ENCODE results near the gene EGR1.
"Not testable (repeated sequence)": the region's sequence is repeated elsewhere in the genome, so short reads cannot be mapped to it uniquely, and the experiment has no call there.

The EGR1 gene

DNA sequence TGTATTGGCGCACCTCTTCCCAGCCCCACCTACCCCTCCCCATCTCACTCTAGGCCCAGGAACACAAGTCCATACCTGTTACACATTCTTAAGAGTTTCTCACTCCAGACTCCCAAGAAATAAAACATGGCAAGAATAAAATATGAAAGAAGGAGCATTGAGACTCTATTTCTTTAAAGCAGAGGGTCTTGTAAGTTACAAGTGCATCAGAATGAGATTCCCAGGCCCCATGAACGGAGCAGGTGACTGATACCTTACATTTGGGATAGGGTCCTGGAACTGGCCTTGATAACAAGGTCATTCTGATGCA, 5.7 kb downstream of the EGR1 start:
- TF ChIP-seq, protein P1, sequence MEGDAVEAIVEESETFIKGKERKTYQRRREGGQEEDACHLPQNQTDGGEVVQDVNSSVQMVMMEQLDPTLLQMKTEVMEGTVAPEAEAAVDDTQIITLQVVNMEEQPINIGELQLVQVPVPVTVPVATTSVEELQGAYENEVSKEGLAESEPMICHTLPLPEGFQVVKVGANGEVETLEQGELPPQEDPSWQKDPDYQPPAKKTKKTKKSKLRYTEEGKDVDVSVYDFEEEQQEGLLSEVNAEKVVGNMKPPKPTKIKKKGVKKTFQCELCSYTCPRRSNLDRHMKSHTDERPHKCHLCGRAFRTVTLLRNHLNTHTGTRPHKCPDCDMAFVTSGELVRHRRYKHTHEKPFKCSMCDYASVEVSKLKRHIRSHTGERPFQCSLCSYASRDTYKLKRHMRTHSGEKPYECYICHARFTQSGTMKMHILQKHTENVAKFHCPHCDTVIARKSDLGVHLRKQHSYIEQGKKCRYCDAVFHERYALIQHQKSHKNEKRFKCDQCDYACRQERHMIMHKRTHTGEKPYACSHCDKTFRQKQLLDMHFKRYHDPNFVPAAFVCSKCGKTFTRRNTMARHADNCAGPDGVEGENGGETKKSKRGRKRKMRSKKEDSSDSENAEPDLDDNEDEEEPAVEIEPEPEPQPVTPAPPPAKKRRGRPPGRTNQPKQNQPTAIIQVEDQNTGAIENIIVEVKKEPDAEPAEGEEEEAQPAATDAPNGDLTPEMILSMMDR (IDR thresholded peaks at IDR 0.05; ENCODE audit: insufficient read depth, low read depth, low read length, missing control alignments) = no peak
- no peak overlapping the region for H3K4me3 ChIP-seq (ENCODE audit: low read depth, low read length)
- DNase-seq (ENCODE audit: low read depth) = no peak

DNA sequence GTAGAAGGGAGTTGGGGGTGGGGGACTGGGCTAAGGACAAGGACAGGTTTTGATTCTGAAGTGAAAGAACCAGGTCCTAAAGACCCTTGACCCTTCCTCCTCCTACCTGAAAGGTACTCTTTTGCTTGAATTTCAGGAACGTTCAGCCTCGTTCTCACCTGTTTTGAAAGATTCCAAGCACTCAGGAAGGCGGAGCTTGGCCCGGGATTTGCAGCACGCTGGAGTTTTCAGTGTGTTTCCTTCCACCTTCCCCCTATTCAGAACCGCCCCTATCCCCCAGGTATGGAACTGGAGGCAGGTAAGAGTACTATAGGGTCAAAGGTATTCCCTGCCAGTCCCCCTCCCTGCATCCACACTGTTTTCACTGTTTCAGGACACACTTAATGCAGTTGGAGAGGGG, 7.1 kb downstream of the EGR1 start:
- DNase-seq (ENCODE audit: low read depth) = no peak
- H3K4me3 ChIP-seq (ENCODE audit: low read depth, low read length) = no peak overlapping the region
- TF ChIP-seq, protein P1 (IDR thresholded peaks at IDR 0.05; ENCODE audit: insufficient read depth, low read depth, low read length, missing control alignments) = no peak

DNA sequence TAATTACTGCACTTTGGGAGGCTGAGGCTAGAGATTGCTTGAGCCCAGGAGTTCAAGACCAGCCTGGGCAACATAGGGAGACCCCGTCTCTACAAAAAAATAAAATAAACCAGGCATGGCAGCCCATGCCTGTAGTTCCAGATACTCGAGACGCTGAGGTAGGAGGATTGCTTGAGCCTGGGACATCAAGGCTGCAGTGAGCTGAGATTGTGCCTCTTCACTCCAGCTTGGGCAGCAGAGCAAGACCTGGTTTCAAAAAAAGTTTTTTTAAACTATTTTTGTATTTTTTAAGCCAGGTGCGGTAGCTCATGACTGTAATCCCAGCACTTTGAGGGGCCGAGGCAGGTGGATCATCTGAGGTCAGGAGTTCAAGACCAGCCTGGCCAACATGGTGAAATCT, 7.9 kb downstream of the EGR1 start:
- H3K4me3 ChIP-seq (ENCODE audit: low read depth, low read length); DNase-seq (ENCODE audit: low read depth): not testable (repeated sequence)

DNA sequence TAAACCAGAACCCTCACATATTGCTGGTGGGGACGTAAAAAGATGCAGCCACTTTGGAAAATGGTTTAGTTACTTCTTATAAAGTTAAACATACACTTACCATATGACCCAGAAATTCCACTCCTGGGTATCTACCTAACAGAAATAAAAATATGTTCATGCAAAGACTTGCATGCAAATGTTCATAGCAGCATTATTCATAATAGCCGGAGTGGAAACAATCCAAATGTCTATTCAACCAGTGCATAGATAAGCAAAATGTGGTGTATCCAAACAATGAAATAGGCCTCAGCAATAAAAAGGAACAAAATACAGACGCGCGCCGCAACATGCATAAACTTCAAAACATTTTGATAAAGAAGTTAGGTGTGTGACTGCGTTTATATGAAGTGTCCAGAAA, 11.6 kb downstream of the EGR1 start:
- no peak overlapping the region for H3K4me3 ChIP-seq (ENCODE audit: low read depth, low read length)
- no peak for DNase-seq (ENCODE audit: low read depth)
- TF ChIP-seq, protein P1 (IDR thresholded peaks at IDR 0.05; ENCODE audit: insufficient read depth, low read depth, low read length, missing control alignments) = no peak

DNA sequence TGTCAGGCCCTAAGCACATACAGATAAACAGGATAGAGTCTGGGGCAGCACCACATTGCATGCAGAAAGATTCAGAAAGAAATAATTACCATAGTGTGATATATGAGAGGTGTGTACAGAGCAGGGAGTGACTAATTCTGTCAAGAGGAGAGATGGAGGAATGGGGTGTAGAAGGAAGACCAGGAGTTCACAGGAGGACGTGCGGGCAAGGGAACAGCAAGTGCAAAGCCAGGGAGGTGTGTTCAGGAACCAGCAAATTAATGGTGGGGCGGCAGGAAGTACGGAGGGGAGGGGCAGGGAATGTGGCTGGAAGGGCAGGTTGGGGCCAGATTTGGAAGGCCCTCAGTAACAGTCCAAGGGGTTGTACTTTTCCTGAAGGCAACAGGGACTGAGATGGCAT, 17.4 kb downstream of the EGR1 start:
- DNase-seq (ENCODE audit: low read depth) = no peak
- TF ChIP-seq, protein P1 (IDR thresholded peaks at IDR 0.05; ENCODE audit: insufficient read depth, low read depth, low read length, missing control alignments) = no peak
- no peak overlapping the region for H3K4me3 ChIP-seq (ENCODE audit: low read depth, low read length)

DNA sequence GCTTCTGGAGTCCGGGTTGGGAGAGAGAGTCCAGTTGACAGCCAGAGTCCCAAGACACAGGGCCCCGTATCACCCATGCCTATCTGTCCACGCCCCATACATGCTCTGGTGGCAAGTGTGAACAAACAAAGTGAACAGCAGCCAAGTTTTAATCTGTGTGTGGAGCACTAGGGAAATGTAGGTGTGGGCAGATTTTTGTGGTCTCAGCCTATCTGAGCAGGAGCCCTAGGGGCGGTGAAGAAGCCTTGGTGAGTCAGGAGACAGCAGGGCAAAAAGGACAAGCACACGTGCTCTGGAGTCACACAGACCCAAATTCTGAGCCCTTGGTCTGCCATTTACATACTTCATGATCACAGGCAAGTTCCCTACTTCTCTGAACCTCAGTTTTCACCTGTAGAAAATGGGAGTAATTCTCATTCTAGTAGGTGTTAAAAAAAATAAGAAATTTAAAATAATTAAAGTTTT, 23.2 kb downstream of the EGR1 start:
- no peak for DNase-seq (ENCODE audit: low read depth)
- TF ChIP-seq, protein P1 (IDR thresholded peaks at IDR 0.05; ENCODE audit: insufficient read depth, low read depth, low read length, missing control alignments) = no peak
- no peak overlapping the region for H3K4me3 ChIP-seq (ENCODE audit: low read depth, low read length)

DNA sequence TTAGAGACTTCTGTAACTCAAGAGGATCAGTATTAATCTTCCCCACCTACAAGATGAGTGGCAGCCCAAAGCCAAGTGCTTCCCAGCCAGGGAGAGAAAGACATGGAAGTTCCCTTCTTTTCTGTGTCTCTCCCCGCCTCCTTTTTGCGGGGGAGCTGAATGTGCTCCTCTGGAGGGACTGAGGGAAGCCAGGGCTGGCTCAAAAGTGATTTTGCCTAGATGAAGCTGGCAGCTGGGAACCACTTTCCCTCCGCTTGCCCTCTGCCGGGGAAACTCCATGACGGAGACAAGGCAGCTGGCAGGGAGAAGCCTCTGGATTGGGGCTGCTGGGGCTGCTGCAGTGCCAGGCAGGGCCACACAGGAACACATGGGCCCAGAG, 24.4 kb downstream of the EGR1 start:
- H3K4me3 ChIP-seq (ENCODE audit: low read depth, low read length) = no peak overlapping the region
- no peak for DNase-seq (ENCODE audit: low read depth)
- TF ChIP-seq, protein P1 (IDR thresholded peaks at IDR 0.05; ENCODE audit: insufficient read depth, low read depth, low read length, missing control alignments) = no peak
